HCT116 (cell line): Measurements from ENCODE around the gene CCDC89. TPM values are rescaled to one million over a fixed set of nuclear protein-coding genes. Genes with fewer than 3 reads are reported as not detected.

Experiments used
- ATAC-seq: fragments of 200-7000 bp; cut with Tn5 transposase; 2 replicates; pipeline ENCODE4 v1.9.1; 2020; ENCODE audit warnings: mild to moderate bottlenecking, moderate library complexity
- BruUV-seq: library from RNA; stranded (reverse); fragments of 400-500 nt; replicated peaks from 2 replicates; lab custom pipeline; 2021; lab: Mats Ljungman, UMichigan
- CTCF ChIA-PET: fragments of 300-600 bp; sonication (Branson Sonifier 250); formaldehyde crosslinking; loops from one replicate; lab custom pipeline; 2021; ENCODE audit warnings: antibody characterized with exemption; lab: Charles Lee
- POLR2A ChIA-PET: fragments of 300-600, 350-600 bp; sonication (Branson Sonifier 250); formaldehyde crosslinking; loops from one replicate; lab custom pipeline; 2021; ENCODE audit warnings: antibody characterized with exemption; lab: Charles Lee
- RAD21 ChIA-PET, 2 experiments: fragments of 300-600 bp; sonication (Branson Sonifier 250); formaldehyde crosslinking; loops; one replicate each; lab custom pipeline; 2023; ENCODE audit warnings: low total read pairs in 2 of 2; ENCODE audit not compliant: uncharacterized antibody in 2 of 2, unreplicated experiment in 2 of 2, low non-redundant PET in 1 of 2; lab: Charles Lee
- DNase-seq: peaks from one replicate; pipeline ENCODE4 v3.0.0-alpha.2; 2010; ENCODE audit warnings: low read depth, low spot score
- H2AFZ ChIP-seq: fragments of 200-600 bp; shearing (Covaris generic), sonication (generic); 2 replicates; pipeline ENCODE4 v1.6.1; 2017; ENCODE audit warnings: low read depth, mixed run types, mixed read lengths, antibody characterized with exemption, low read length; ENCODE audit not compliant: poor library complexity, severe bottlenecking
- H3K27ac ChIP-seq: 2 replicates; pipeline ENCODE4 v1.5.1; 2012; ENCODE audit warnings: low read depth, low read length
- H3K27me3 ChIP-seq: fragments of 200-600 bp; sonication (generic); 2 replicates; pipeline ENCODE4 v1.6.1; 2016; ENCODE audit warnings: mixed run types, low read length, mixed read lengths; ENCODE audit not compliant: insufficient read depth
- H3K36me3 ChIP-seq, 2 experiments: fragments of 200-500 bp in 1 of 2; fragments of 200-600 bp in 1 of 2; sonication (Bioruptor generic) in 1 of 2; sonication (generic) in 1 of 2; 2 replicates each; pipeline versions ENCODE4 v1.5.1 to v1.6.1; 2014 to 2016; ENCODE audit warnings: low read length in 2 of 2, inconsistent platforms in 1 of 2, mixed read lengths in 1 of 2, mixed run types in 1 of 2; ENCODE audit not compliant: insufficient read depth in 2 of 2, control insufficient read depth in 1 of 2
- H3K4me1 ChIP-seq, 2 experiments: fragments of 200-600 bp in 1 of 2; sonication (generic) in 1 of 2; 2 replicates each; pipeline versions ENCODE4 v1.5.1 to v1.6.1; 2012 to 2017; ENCODE audit warnings: low read length in 2 of 2, inconsistent platforms in 1 of 2, mild to moderate bottlenecking in 1 of 2, mixed read lengths in 1 of 2, mixed run types in 1 of 2, moderate library complexity in 1 of 2; ENCODE audit not compliant: insufficient read depth in 2 of 2, control insufficient read depth in 1 of 2
- H3K4me2 ChIP-seq: fragments of 200-600 bp; sonication (generic); 2 replicates; pipeline ENCODE4 v1.6.1; 2017; ENCODE audit warnings: mixed run types, low read length, mixed read lengths
- H3K4me3 ChIP-seq, 2 experiments: fragments of 200-600 bp in 1 of 2; sonication (generic) in 1 of 2; replicated peaks in 1 of 2; 2 replicates each; pipeline ENCODE4 v1.5.1; 2011 to 2016; ENCODE audit warnings: low read length in 2 of 2, control low read depth in 1 of 2, low read depth in 1 of 2, mild to moderate bottlenecking in 1 of 2, mixed read lengths in 1 of 2, mixed run types in 1 of 2
- H3K79me2 ChIP-seq: fragments of 200-600 bp; sonication (generic); 2 replicates; pipeline ENCODE4 v1.6.1; 2017; ENCODE audit warnings: mild to moderate bottlenecking, mixed run types, low read length, moderate library complexity, mixed read lengths; ENCODE audit not compliant: insufficient read depth
- H3K9ac ChIP-seq: fragments of 200-600 bp; sonication (generic); 2 replicates; pipeline ENCODE4 v1.6.1; 2016; ENCODE audit warnings: low read length, mixed read lengths
- H3K9me2 ChIP-seq: fragments of 200-600 bp; sonication (generic), shearing (Covaris generic); 2 replicates; pipeline ENCODE4 v1.6.1; 2017; ENCODE audit warnings: mixed run types, mild to moderate bottlenecking, moderate library complexity; ENCODE audit not compliant: insufficient read depth
- H3K9me3 ChIP-seq, 2 experiments: fragments of 200-500 bp in 1 of 2; fragments of 200-600 bp in 1 of 2; sonication (Bioruptor generic) in 1 of 2; sonication (generic) in 1 of 2; 2 replicates each; pipeline ENCODE4 v1.6.1; 2014 to 2017; ENCODE audit warnings: low read length in 2 of 2, mixed read lengths in 2 of 2, inconsistent platforms in 1 of 2, low read depth in 1 of 2, mild to moderate bottlenecking in 1 of 2, mixed run types in 1 of 2, moderate library complexity in 1 of 2; ENCODE audit not compliant: control insufficient read depth in 1 of 2, insufficient read depth in 1 of 2
- H4K20me1 ChIP-seq: fragments of 200-600 bp; sonication (generic), shearing (Covaris generic); 2 replicates; pipeline ENCODE4 v1.6.1; 2017; ENCODE audit warnings: mixed run types, mild to moderate bottlenecking, moderate library complexity; ENCODE audit not compliant: insufficient read depth
- CBX3 ChIP-seq: IDR thresholded peaks from 2 replicates; pipeline ENCODE4 v1.6.1; 2012; ENCODE audit warnings: low read depth
- CEBPB ChIP-seq: IDR thresholded peaks from 2 replicates; pipeline ENCODE4 v1.6.1; 2012; ENCODE audit warnings: low read depth
- ELF1 ChIP-seq: IDR thresholded peaks from 2 replicates; pipeline ENCODE4 v1.6.1; 2012; ENCODE audit warnings: low read depth, borderline replicate concordance
- EZH2 ChIP-seq: fragments of 200-600 bp; sonication (generic); IDR thresholded peaks from 2 replicates; pipeline ENCODE4 v1.6.1; 2017; ENCODE audit warnings: antibody characterized with exemption, mixed run types
- EZH2phosphoT487 ChIP-seq: fragments of 200-600 bp; IDR thresholded peaks from 2 replicates; pipeline ENCODE4 v1.6.1; 2018; ENCODE audit warnings: antibody characterized with exemption, borderline replicate concordance
- JUND ChIP-seq: IDR thresholded peaks from 2 replicates; pipeline ENCODE4 v1.6.1; 2012
- POLR2AphosphoS5 ChIP-seq: IDR thresholded peaks from 2 replicates; pipeline ENCODE4 v1.6.1; 2011; ENCODE audit warnings: mild to moderate bottlenecking, low read depth, low read length, moderate library complexity
- RAD21 ChIP-seq: IDR thresholded peaks from 2 replicates; pipeline ENCODE4 v1.6.1; 2012; ENCODE audit warnings: low read depth, mild to moderate bottlenecking
- SP1 ChIP-seq: IDR thresholded peaks from 2 replicates; pipeline ENCODE4 v1.6.1; 2012; ENCODE audit warnings: low read depth
- SRF ChIP-seq: IDR thresholded peaks from 2 replicates; pipeline ENCODE4 v1.6.1; 2012; ENCODE audit warnings: low read depth
- ZNF274 ChIP-seq: fragments of 200-500 bp; sonication (Bioruptor generic); IDR thresholded peaks from 2 replicates; pipeline ENCODE4 v1.6.1; 2014; ENCODE audit warnings: mild to moderate bottlenecking, low read depth, low read length, inconsistent platforms
- intact Hi-C: fragments of 100-400 bp; cut with micrococcal nuclease; formaldehyde crosslinking; loops from 2 replicates; pipeline ENCODE4 v1.10.0; 2022
- total RNA-seq: library from RNA; stranded (reverse); gene quantifications from one replicate; pipeline ENCODE4 v1.2.1, GENCODE V29; 2021; ENCODE audit not compliant: unreplicated experiment
- TF ChIP-seq, protein P1 (sequence below): IDR thresholded peaks from 2 replicates; pipeline ENCODE4 v1.6.1; 2011; ENCODE audit warnings: mild to moderate bottlenecking, low read length, moderate library complexity; ENCODE audit not compliant: insufficient replicate concordance; ENCODE audit errors: extremely low read depth
- TF ChIP-seq, protein P2 (sequence below): IDR thresholded peaks from 2 replicates; pipeline ENCODE4 v1.6.1; 2012
- TF ChIP-seq, protein P3 (sequence below): IDR thresholded peaks from 2 replicates; pipeline ENCODE4 v1.6.1; 2012; ENCODE audit warnings: low read depth
- TF ChIP-seq, protein P4 (sequence below): IDR thresholded peaks from 2 replicates; pipeline ENCODE4 v1.6.1; 2012

Gene CCDC89
- total RNA-seq, 1 experiment from 2014 or later: 0.22 TPM

DNA sequence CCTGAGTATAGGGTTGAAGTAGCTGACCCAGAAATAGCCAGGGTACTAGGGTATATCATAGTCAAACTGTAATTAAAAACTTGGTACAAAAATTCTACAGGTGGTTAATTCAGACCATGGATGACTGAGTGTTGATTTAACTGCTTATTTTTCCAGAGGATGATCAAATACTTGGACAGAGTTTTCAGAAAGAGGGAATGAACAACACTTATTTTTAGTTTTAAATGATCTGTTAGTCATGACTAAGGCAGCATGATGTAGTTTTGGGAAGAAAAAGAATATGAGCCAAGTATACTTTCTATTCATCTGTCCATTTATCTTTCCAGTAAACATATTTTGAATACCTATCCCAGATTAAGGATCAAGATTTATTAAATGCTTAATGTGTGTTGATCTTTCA, 19.8 kb upstream of the CCDC89 start:
- ChIA-PET POLR2A (no interaction called here), CTCF (no interaction called here), RAD21 (no interaction called here)
- no peak overlapping the region for H3K27ac ChIP-seq
- intact Hi-C loops: no loop called here
- H3K4me1 ChIP-seq: no peaks in the 10 kb centered on the region
- H3K9me3 ChIP-seq: no peaks in the 10 kb centered on the region
- no peak for DNase-seq
- no peak overlapping the region for H3K4me3 ChIP-seq
- H3K9ac ChIP-seq: no peak overlapping the region
- ATAC-seq: no peak
- H3K79me2 ChIP-seq: no peaks in the 10 kb centered on the region
- no peaks in the 10 kb centered on the region for H4K20me1 ChIP-seq
- no peaks in the 10 kb centered on the region for H3K27me3 ChIP-seq
- no peaks in the 10 kb centered on the region for H3K36me3 ChIP-seq
- no TSS peak for BruUV-seq
- TF ChIP-seq SRF: no peak
- TF ChIP-seq JUND: no peak
- no peak for TF ChIP-seq SP1
- no peak for TF ChIP-seq RAD21
- no peak for TF ChIP-seq CBX3
- no peak for TF ChIP-seq POLR2AphosphoS5
- no peak for TF ChIP-seq CEBPB
- TF ChIP-seq, protein P1, sequence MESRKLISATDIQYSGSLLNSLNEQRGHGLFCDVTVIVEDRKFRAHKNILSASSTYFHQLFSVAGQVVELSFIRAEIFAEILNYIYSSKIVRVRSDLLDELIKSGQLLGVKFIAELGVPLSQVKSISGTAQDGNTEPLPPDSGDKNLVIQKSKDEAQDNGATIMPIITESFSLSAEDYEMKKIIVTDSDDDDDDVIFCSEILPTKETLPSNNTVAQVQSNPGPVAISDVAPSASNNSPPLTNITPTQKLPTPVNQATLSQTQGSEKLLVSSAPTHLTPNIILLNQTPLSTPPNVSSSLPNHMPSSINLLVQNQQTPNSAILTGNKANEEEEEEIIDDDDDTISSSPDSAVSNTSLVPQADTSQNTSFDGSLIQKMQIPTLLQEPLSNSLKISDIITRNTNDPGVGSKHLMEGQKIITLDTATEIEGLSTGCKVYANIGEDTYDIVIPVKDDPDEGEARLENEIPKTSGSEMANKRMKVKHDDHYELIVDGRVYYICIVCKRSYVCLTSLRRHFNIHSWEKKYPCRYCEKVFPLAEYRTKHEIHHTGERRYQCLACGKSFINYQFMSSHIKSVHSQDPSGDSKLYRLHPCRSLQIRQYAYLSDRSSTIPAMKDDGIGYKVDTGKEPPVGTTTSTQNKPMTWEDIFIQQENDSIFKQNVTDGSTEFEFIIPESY: no peak
- TF ChIP-seq EZH2phosphoT487: no peak
- no peak for TF ChIP-seq ELF1
- no peak for TF ChIP-seq ZNF274
- TF ChIP-seq, protein P2, sequence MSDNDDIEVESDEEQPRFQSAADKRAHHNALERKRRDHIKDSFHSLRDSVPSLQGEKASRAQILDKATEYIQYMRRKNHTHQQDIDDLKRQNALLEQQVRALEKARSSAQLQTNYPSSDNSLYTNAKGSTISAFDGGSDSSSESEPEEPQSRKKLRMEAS: no peak
- TF ChIP-seq, protein P3, sequence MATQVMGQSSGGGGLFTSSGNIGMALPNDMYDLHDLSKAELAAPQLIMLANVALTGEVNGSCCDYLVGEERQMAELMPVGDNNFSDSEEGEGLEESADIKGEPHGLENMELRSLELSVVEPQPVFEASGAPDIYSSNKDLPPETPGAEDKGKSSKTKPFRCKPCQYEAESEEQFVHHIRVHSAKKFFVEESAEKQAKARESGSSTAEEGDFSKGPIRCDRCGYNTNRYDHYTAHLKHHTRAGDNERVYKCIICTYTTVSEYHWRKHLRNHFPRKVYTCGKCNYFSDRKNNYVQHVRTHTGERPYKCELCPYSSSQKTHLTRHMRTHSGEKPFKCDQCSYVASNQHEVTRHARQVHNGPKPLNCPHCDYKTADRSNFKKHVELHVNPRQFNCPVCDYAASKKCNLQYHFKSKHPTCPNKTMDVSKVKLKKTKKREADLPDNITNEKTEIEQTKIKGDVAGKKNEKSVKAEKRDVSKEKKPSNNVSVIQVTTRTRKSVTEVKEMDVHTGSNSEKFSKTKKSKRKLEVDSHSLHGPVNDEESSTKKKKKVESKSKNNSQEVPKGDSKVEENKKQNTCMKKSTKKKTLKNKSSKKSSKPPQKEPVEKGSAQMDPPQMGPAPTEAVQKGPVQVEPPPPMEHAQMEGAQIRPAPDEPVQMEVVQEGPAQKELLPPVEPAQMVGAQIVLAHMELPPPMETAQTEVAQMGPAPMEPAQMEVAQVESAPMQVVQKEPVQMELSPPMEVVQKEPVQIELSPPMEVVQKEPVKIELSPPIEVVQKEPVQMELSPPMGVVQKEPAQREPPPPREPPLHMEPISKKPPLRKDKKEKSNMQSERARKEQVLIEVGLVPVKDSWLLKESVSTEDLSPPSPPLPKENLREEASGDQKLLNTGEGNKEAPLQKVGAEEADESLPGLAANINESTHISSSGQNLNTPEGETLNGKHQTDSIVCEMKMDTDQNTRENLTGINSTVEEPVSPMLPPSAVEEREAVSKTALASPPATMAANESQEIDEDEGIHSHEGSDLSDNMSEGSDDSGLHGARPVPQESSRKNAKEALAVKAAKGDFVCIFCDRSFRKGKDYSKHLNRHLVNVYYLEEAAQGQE: no peak
- TF ChIP-seq, protein P4, sequence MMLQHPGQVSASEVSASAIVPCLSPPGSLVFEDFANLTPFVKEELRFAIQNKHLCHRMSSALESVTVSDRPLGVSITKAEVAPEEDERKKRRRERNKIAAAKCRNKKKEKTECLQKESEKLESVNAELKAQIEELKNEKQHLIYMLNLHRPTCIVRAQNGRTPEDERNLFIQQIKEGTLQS: no peak
- no peak for TF ChIP-seq EZH2
- H3K4me2 ChIP-seq: no peak overlapping the region
- no peak overlapping the region for H2AFZ ChIP-seq
- no peaks in the 10 kb centered on the region for H3K9me2 ChIP-seq
